CD4-positive, alpha-beta T cell treated with Interleukin-15 for 1 hour (primary cell): Measurements from ENCODE around the gene GOLGA8J.
"Not testable (repeated sequence)": the region's sequence is repeated elsewhere in the genome, so short reads cannot be mapped to it uniquely, and the experiment has no call there.

ENCODE experiments used
- DNase-seq: peaks from one replicate; pipeline ENCODE4 v3.0.0-alpha.2; 2020

The GOLGA8J gene, protein sequence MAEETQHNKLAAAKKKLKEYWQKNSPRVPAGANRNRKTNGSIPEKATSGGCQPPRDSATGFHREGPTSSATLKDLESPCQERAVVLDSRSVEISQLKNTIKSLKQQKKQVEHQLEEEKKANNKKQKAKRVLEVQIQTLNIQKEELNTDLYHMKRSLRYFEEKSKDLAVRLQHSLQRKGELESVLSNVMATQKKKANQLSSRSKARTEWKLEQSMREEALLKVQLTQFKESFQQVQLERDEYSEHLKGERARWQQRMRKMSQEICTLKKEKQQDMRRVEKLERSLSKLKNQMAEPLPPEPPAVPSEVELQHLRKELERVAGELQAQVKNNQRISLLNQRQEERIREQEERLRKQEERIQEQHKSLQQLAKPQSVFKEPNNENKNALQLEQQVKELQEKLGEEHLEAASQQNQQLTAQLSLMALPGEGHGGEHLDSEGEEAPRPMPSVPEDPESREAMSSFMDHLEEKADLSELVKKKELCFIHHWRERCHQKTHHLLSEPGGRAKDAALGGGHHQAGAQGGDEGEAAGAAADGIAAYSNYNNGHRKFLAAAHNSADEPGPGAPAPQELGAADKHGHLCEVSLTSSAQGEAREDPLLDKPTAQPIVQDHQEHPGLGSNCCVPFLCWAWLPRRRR

DNA sequence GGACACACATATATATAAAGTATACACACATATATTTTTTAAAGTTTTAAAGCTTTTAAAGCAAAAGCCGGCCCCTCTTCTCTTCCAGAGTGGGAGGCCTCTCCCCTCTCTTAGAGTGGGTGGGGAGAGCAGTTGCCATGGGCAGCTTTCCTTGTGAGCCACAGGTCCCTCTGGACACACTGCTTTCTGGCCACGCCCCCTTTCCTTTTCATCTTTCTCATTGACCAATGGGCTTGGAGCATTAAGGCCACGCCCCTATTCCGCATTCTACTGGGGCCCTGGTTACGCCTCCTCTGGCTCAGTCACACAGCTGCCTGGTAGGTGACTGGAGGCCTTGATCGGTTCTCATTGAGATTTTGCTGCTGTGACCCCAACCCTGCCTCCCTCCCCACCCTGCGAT lies at the start of gene GOLGA8J:
Gene GOLGA8J, plus strand, starts transcription at position 301 of the 400 bp plus-strand sequence. Its CDS starts 98 bp downstream, at position 399.
- not testable (repeated sequence) for DNase-seq

DNA sequence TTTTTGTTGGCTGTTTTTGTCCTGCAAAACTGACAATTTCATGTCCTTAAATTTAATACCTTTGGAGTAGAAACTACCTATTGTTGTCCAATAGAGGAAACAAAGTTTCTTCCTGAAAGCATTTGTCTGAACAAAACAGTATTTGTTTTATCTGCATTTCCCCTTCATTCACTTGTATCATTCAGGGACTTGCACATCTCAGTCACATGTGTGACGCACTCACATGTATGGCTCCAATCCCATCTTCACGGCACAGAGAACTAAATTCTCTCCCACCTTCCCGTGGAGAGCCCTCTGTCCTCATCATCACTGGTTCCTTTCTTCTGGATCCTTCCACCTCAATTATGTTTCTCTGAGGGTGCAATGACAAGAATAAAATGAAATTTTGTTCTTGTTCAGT lies 49.5 kb upstream of the GOLGA8J start:
- no peak for DNase-seq

DNA sequence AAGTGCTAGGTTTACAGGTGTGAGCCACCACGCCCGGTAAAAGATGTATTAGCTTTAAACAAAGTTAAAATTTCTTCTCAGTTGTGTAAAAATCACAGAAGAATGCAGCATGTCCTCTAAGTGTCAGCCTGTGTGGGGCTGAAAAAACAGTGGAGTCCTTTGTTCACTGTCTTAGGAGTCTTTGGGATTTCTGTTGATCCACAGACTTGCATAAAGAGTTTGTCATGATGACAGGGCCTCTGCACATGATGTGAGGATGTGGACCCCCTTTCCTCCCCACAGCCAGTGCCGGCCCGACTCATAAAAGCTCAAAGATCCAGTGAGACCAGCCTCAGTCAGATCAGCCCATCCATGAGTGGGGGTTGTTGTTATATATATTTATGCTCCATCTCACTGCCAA lies 49.0 kb upstream of the GOLGA8J start:
- DNase-seq, result no peak

DNA sequence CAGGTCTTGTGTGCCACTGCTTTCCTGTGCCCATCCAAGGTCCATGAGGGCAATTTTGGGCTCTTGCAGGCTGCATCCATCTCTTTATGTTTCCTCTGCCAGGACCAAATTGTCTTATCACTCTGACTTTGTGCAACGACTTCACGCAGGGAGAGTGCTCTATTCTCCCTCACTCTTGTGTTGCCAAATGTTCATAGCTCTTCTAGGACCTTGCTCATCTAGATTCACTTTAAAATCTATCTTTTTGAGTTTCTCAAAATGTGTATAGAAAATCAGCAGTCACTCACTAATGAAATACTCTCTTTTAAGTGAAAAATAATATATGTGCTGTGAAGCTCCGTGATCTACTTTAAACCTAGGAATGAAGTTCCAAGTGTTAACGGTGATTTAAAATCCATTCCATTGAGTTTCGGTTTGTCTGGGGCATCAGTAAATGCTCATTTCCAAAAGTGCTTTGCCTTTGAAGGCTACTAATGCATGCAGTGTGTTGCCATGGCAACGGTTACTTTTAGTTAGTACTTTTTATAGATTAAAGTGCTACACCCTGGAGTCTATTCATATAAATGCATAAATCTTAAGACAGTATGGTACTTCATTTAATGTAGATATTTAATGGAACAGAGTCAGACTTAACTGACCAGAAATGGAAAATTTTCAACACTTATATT lies 46.6 kb upstream of the GOLGA8J start:
- no peak for DNase-seq

DNA sequence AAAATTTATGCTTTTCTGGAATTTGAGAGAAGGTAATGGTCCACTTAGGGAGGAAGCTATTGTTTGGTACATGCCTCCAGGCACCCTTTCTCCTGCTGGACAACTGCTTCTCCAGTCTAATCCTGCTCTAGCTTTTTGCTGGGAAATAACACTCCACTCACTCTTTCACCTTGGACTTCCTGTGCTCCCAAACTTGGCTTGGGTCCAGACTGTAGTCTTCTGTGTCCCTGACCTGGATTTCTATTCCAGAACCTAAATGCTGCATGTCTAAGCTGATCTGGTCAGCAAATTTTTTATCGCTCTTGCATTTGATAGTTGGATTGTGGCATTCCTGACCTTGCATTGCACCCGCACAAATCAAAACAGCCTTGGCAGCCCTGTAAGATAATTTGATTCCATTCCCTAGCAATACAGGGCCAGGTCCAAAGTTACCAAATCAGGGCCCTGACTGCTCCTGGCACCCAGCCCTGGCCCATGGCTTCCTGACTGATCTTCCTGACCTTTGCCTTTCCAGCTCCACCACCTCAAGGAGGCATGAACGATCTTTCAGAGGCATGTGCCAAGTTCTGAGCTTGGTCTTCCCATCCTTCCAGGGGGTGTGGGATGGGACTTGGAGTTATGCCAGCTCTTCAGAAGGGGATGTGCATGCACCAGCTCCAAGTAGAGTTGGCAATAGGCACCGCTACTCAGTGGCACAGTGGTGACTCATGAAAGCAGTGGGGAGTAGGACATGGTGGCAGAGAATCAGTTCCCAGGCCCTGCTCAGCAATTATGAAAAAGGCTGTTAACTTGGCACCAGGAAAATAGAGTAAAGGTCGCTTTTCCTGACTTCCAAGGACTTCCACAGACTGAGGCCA lies 43.9 kb upstream of the GOLGA8J start:
- DNase-seq, result no peak

DNA sequence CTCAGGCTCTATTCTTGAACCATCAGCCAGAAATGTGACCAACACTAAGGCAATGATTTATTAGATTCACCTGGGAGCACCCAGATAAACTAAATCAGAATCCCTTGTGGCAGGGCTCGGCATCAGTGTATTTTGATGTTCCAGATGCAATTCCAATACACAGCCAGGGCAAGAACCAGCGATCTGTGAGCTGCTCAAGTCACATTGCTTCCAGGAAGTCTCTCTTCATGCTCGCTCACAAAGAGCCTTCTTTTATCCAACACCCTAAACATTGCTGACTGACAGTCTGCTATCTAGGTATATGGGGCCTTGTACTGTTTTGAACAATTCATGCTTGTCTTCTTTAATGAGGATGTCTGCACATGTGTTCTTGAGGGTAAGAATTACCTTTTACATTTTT lies 40.9 kb upstream of the GOLGA8J start:
- DNase-seq, result no peak

DNA sequence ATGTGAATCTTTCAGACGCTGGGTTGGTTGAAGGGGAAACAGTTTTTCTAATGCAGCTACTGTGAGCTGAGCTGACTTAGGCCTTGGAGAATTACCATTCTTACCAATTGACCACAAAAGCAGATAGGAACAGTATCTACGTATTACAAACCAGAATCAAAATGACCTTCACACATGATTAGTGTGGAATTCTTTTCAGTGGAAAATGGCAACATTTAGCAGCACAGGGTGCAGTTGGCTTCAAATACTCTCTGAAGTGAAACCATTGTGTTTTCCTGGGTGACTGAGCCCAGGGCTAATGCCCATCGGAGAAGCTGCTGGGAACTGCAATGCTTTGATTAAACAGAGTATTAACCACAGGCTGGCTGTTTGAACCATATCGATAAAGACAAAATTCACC lies 40.2 kb upstream of the GOLGA8J start:
- DNase-seq, result no peak

DNA sequence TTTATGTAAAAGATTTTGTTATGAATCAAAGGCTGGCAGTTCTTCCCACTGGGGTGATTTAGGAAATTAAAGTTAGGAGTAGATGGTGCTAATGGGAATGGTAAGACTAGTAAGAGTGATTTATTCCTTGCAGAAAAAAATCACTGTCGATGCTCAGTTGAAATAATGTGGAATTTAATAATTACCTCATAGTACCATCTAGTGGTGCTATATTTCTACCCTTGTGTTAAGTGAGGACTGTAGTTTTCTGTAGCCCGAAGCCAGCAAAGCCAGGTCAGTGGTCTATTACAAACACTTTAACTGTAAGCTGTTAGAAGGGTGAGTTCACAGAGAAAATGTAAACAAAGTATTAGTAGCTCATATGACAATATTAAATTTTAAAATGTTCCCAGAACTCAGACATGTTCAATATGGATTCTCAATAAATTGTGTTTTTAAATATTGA lies 39.5 kb upstream of the GOLGA8J start:
- no peak for DNase-seq

DNA sequence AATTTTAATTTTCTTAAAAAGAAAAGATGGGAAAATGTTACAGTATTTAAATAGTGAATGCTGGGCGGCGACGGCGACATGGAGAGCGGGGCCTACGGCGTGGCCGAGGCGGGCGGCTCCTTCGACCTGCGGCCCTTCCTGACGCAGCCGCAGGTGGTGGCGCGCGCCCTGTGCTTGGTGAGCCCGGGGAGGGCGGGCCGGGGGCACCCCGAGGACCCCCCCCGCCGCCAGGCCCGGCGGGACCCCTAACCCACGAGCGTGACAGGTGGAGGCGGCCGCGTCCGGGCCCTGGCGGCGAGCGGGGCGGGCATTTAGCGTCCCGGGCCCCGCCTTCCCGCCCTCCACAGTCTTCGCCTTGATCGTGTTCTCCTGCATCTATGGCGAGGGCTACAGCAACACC lies 38.4 kb upstream of the GOLGA8J start:
- no peak for DNase-seq

DNA sequence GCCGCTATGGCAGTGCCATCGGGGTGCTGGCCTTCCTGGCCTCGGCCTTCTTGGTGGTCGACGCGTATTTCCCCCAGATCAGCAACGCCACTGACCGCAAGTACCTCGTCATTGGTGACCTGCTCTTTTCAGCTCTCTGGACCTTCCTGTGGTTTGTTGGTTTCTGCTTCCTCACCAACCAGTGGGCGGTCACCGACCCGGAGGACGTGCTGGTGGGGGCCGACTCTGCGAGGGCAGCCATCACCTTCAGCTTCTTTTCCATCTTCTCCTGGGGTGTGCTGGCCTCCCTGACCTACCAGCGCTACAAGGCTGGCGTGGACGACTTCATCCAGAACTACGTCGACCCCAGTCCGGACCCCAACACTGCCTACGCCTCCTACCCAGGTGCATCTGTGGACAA lies 37.9 kb upstream of the GOLGA8J start:
- DNase-seq, result not testable (repeated sequence)

DNA sequence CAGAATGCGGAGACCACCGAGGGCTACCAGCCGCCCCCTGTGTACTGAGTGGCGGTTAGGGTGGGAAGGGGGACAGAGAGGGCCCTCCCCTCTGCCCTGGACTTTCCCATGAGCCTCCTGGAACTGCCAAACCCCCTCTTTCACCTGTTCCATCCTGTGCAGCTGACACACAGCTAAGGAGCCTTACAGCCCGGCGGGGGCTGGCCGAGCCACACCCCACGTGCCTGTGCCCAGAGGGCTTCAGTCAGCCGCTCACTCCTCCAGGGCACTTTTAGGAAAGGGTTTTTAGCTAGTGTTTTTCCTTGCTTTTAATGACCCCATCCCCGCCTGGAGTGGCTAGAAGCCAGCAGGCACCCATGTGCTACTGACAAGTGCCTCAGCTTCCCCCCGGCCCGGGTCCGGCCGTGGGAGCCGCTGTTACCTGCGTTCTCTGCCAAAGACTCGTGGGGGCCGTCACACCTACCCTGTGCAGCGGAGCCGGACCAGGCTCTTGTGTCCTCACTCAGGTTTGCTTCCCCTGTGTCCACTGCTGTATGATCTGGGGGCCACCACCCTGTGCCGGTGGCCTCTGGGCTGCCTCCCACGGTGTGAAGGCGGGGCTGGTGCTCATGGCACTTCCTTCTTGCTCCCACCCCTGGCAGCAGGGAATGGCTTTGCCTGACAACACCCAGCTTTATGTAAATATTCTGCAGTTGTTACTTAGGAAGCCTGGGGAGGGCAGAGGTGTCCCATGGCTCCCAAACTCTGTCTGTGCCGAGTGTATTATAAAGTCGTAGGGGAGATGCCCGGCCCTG lies 37.3 kb upstream of the GOLGA8J start:
- DNase-seq, result not testable (repeated sequence)

DNA sequence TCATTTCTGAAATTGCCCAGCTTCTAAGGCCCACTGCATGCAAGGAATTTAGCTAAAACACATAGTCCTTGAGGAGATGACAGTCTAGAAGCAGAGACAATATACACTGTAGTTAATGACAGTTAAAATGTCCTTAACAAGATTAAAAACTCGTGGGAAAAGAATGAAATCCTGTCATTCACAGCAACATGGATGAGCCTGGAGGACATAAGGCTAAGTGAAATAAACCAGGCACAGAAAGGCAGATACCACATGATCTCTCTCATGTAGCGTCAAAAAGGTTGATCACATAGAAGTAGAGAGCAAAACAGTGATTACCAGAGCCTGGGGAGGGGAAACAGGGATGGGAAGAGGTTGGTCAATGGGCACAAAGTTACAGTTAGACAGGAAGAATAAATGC lies 36.3 kb upstream of the GOLGA8J start:
- no peak for DNase-seq

DNA sequence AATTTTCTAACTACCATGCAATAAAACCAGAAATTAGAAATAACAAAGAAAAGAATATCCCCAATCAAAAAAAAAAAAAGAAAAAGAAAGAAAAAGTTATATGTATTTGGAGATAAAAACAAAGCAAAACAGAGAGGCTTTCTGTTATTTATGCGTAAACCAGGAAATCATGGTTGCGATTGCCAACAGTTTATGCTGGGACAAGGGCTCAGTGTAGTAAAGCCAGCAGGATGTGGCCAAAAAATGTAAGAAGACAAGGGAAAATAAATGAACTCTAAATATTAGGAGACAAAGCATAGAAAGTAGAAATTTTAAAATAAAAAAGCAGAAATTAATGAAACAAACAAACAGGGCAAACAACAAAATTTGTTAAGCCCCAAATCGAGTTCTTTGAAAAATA lies 27.2 kb upstream of the GOLGA8J start:
- no peak for DNase-seq

DNA sequence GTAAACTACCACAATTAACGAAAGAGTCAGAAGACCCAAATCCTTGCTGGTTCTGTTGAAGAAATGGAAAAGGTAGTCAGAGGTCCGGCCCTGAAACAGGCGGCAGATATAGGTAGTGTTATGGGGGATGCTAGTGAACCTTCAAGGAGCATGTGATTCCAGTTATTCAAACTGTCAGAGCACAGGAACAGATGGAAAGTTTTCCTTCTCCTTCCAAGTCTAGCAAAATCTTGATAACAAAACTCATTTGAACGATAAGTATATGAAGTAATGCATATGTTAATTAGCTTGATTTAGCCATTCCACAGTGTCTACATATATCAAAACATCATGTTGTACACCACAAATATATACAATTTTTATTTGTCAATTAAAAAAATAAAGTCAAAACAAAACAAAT lies 26.6 kb upstream of the GOLGA8J start:
- DNase-seq, result no peak

DNA sequence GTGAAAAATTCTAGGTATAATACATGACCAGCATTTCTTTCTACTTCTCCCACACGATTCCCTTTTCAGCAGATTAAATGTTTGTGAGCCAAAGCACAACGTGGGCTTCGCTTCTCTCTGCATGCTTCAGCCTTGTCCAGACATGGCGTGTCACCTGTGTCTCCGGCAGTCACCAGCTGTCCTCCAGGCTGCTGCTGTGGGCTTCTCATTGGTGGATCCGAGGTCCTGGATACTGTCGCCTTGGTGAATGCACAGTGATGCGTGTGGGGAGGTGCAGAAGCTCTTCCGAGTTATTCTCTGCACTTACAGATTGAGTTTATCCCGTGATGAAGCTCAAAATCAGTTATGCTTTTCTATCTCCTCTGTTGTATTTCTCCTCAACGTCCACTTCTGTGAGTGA lies 23.0 kb upstream of the GOLGA8J start:
- DNase-seq, result no peak

DNA sequence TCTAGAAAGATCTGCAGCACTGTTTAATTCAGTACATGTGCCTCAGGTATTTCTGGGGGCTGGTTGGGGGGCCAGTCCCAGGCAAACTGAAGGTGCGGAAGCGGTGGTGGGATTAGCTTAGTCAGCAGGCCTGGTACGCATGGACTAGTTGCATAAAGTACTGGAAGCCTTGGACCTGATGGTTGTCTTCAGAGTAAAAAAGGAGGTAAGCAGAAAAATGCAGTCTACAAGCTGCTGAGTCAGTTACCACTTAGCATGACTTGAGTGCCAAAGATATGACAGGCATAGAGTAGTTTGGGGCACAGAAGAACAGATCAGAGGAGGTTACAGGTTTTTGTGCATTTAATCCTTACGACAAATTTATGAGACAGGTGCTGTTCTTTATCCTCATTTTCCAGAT lies 19.9 kb upstream of the GOLGA8J start:
- no peak for DNase-seq

DNA sequence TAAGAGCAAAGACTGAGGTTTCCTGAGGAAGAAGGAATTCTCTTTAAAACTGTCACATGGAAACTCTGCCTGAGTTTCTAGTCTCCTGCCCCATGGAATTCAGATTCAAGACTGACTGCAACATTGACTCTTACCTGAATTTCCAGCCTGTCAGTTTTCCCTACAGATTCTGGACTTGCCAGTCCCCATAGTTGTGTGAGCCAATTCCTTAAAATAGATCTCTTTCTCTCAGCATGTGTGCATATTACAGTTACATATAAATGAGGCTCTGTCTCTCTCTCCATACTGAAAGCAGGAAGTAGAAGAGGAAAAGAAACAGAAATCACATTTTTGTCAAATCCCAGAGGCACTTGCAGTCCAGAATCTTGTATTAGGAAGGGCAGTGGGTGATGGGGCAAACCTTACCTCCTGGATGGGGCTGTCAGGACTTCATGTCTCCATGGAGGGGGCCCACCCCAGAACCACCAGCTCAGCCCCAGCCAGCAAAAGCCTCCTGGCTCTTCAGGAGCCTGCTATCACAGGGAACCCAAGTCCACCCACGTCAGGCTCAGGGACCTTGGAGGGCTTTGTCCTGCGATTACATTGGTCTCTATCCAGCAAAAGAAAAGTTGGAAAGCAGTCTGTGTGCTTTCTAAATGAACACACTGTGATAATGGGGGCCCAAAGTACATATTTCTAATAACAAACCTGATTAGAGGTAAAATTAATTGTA lies 18.8 kb upstream of the GOLGA8J start:
- no peak for DNase-seq

DNA sequence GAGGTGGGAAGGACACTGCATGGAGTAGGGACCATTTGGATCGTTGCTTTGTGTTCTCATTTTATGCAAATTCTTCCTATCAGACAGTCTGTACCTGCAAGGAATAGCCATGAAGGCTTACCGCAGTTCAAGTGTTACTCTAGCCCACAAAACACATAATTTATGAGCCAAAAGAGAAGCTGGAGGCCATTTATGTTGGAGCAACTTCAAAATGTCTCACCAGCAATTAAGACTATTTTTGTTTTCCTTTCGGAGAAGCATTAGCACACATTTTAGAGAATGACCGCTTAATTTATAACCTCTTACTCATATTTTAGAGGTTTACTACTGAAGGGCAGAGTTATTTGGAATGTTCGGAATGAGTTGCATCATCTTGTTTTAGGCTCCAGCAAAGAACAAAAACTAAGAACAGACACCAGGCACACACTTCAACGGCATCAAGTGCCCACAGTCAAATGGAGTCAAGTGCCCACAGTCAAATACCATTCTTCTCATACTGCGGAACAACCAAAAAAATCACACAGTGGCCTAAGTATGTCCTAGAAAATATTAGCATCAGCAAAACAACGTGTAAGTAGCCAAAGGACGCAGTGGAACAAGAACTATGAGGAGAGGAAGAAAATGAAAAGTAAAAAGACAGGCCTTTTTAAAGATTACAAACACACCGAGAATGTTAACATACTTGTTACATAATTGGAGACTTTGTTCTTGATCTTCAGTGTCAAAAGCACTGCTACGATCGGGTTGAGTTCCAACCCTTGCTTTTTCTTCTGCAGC lies 17.5 kb upstream of the GOLGA8J start:
- no peak for DNase-seq

DNA sequence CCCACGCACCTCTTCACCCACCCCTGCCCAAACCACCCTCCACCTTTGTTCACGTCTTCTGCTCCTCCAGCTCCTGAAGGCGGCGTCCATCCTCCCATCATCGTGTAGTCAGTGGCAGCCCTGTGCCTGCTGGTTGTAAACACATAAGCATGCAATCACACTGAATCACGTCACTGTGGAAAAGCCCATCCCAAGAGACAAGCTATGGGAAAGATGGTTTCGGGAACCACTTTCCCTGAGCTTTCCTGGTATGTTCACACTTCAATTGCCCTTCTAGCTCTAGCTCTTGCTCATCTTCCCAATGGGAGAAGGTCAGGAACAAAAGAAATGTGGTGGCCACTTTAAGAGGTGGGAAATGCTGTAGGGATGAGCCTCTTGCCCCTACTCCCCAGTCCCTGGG lies 14.4 kb upstream of the GOLGA8J start:
- no peak for DNase-seq

DNA sequence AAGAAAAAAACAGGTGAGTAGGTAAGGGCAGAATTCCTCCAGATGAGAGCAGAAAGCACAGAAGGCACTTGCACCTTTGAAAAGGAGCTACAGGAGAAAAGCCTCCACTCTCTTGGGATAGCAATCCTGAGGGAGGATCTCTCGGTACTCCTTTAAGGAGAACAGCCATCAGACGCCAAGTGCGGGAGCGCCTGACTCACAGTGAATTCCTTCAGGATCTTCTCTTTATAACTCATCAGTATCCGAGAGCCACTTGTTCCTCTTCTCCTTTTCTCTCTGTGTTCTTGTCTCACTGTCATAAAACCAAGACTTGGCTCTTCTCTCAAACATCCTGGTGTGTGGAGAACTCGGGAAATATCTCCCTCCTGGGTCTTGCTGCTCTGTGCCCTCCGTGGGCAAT lies 10.1 kb upstream of the GOLGA8J start:
- DNase-seq, result no peak

DNA sequence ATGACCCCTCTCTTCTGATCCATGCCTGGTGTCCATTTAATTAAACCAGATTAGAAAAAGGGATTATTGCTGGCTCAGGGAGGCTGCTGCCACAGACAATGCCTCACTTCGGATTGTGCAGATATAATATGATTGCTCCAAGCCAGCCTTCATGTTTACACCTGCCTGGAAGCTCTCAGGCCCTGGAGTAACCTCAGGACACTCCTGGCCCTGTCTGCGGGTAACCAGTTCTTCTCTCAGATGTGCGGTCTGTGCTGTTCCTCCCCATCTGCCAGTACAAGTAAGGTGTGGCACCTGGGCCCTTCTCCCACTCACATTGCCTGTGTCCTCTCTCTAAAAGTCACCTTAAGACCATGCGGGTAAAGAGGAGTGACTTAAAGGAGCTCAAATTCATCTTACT lies 8.8 kb upstream of the GOLGA8J start:
- no peak for DNase-seq
